ENCODE results near the gene SYCP3.

DNA sequence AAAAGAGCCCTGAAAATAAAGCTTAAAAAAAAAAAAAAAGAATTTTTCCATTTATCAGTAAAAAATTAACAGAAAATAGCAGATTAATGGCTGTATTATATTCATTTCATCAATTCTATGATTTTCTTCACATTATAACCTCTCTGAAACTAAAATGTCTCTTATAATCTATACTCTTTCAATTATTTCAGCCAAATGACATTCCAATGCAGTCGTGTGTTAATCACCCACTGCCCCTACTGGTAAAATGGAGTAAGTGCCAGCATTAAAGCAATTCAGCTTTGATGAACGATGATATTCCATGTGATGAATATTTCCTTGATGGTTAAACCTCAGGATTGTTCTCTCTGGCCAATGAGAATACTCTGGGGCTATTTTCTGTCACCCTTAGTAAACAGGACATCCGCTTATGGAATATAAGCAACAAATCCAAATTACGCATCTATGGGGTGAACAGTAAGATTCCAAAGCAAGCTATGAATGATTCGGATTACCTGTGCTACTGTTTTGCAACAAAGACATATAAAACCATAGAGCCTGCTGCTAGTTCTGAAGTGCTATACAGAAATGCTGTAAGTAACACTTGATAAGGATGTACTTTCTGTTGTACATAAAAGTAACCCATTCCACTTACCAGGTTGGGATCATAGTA, 20.3 kb upstream of the SYCP3 start:
- TF ChIP-seq, protein P1, sequence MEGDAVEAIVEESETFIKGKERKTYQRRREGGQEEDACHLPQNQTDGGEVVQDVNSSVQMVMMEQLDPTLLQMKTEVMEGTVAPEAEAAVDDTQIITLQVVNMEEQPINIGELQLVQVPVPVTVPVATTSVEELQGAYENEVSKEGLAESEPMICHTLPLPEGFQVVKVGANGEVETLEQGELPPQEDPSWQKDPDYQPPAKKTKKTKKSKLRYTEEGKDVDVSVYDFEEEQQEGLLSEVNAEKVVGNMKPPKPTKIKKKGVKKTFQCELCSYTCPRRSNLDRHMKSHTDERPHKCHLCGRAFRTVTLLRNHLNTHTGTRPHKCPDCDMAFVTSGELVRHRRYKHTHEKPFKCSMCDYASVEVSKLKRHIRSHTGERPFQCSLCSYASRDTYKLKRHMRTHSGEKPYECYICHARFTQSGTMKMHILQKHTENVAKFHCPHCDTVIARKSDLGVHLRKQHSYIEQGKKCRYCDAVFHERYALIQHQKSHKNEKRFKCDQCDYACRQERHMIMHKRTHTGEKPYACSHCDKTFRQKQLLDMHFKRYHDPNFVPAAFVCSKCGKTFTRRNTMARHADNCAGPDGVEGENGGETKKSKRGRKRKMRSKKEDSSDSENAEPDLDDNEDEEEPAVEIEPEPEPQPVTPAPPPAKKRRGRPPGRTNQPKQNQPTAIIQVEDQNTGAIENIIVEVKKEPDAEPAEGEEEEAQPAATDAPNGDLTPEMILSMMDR (IDR thresholded peaks at IDR 0.05; ENCODE audit: insufficient read depth, low read depth, low read length): peak; percentile 85
- TF ChIP-seq EZH2 (IDR thresholded peaks at IDR 0.05; ENCODE audit: insufficient read depth, low read length): no peak

All from astrocyte (in vitro differentiated cells and primary cell).